ENCODE results near the gene RASA3. TPM values are rescaled to one million over a fixed set of nuclear protein-coding genes. Genes with fewer than 3 reads are reported as not detected.

Gene RASA3
- total and polyA plus RNA-seq, 2 of the 8 experiments (the other 6 are each of a cell fraction or from before 2014, with no cell fraction given) = 7.5 to 21.9 TPM

GRCh38 chr13:114035186-114035582 lies 97.2 kb downstream of the RASA3 start:
- H2AK5ac ChIP-seq (ENCODE audit: low read depth, low read length) = no peak overlapping the region
- no peak overlapping the region for H3K4me2 ChIP-seq (ENCODE audit: insufficient read depth in 1 of 2, low read depth in 2 of 2, low read length in 2 of 2)
- H3K4me3 ChIP-seq (ENCODE audit: extremely low read depth in 1 of 4, insufficient read depth in 2 of 4, low read depth in 3 of 4, low read length in 4 of 4) = no peak overlapping the region
- H4K5ac ChIP-seq (ENCODE audit: insufficient read length, low read depth, low read length) = no peak overlapping the region
- no peak overlapping the region for H3K9ac ChIP-seq (replicated peaks in 1 of 4; ENCODE audit: extremely low read depth in 1 of 4, low read depth in 3 of 4, low read length in 3 of 4)
- H3K79me2 ChIP-seq (ENCODE audit: control insufficient read depth in 1 of 2, insufficient read depth in 2 of 2, low read length in 2 of 2) = peaks cover 0 to 3% of the 10 kb centered on the region in 2 experiments; a peak in 1 of 4 replicates
- no peak overlapping the region for H2BK120ac ChIP-seq (replicated peaks; ENCODE audit: low read depth, low read length)
- H4K91ac ChIP-seq (replicated peaks; ENCODE audit: insufficient read length, low read length) = no peak overlapping the region
- no peak overlapping the region for H2BK15ac ChIP-seq (ENCODE audit: low read length)
- POLR2A ChIA-PET (ENCODE audit: partially characterized antibody) = interaction anchor here (1.3 kb wide), 1 partner anchor 11 kb away, joined by 3 read pairs; no protein-coding TSS in a partner anchor
- H2AFZ ChIP-seq (ENCODE audit: low read length) = no peak overlapping the region
- no peak for FAIRE-seq
- H2BK12ac ChIP-seq (ENCODE audit: low read depth, low read length) = no peak overlapping the region
- H3K56ac ChIP-seq (replicated peaks; ENCODE audit: insufficient read length, low read depth, low read length) = no peak overlapping the region
- no peak overlapping the region for H3K14ac ChIP-seq (ENCODE audit: insufficient read length)
- H3K27ac ChIP-seq (ENCODE audit: low read depth, low read length) = no peak overlapping the region
- H4K8ac ChIP-seq (ENCODE audit: extremely low read depth, insufficient read depth, low read length) = no peak overlapping the region
- H3K27me3 ChIP-seq (replicated peaks in 1 of 4; ENCODE audit: control insufficient read depth in 3 of 4, extremely low read depth in 1 of 4, insufficient read depth in 3 of 4, low read length in 3 of 4) = no peaks in the 10 kb centered on the region
- no peaks in the 10 kb centered on the region; the same call in 1 of the 2 replicates for H3K23me2 ChIP-seq (ENCODE audit: low read depth, low read length)
- H3K23ac ChIP-seq (ENCODE audit: insufficient read length) = no peak overlapping the region
- 88% methylated on average over 10 of the region's 10 CpGs; no CpG with 5 or more reads in 1 of the 2 experiments for WGBS, 2 experiments (ENCODE audit: extremely low coverage in 1 of 2, insufficient coverage in 1 of 2, insufficient read length in 1 of 2, insufficient replicate concordance in 2 of 2, low coverage in 1 of 2, low lambda C conversion rate in 2 of 2, missing lambda C conversion rate in 1 of 2)
- peaks cover 0 to 20% (median 11%) of the 10 kb centered on the region in 4 experiments; a peak in 6 of 7 replicates for H3K4me1 ChIP-seq (replicated peaks in 1 of 4; ENCODE audit: control insufficient read depth in 3 of 4, insufficient read depth in 4 of 4, low read length in 3 of 4)
- H2BK20ac ChIP-seq (ENCODE audit: low read length) = no peak overlapping the region
- DNase-seq (ENCODE audit: low read depth in 1 of 2, low spot score in 2 of 2) = no peak
- CTCF ChIA-PET (ENCODE audit: partially characterized antibody) = interaction anchor here (0.6 to 1.0 kb wide), 2 partner anchors 8 to 76 kb away, joined by 3 read pairs; no protein-coding TSS in a partner anchor
- peaks cover 0 to 7% of the 10 kb centered on the region in 2 experiments for H4K20me1 ChIP-seq (replicated peaks in 1 of 2; ENCODE audit: control insufficient read depth in 1 of 2, insufficient read depth in 2 of 2, low read length in 2 of 2)
- peaks cover 18% of the 10 kb centered on the region for H3K79me1 ChIP-seq (ENCODE audit: low read depth, low read length)
- no peak overlapping the region for H2BK5ac ChIP-seq (ENCODE audit: low read depth, low read length)
- peaks cover 0 to 5% of the 10 kb centered on the region in 2 experiments; a peak in 1 of 4 replicates for H3K9me3 ChIP-seq (ENCODE audit: insufficient read depth in 2 of 2, low read depth in 1 of 2, low read length in 1 of 2)
- no peaks in the 10 kb centered on the region for H3K36me3 ChIP-seq (ENCODE audit: control insufficient read depth in 2 of 4, insufficient read depth in 4 of 4, low read length in 3 of 4)
- no peak overlapping the region for H3K4ac ChIP-seq (replicated peaks; ENCODE audit: insufficient read length, low read depth, low read length)
- no peak overlapping the region for H3K18ac ChIP-seq (ENCODE audit: extremely low read depth, low read length)
- no peak for TF ChIP-seq BACH1 (IDR thresholded peaks at IDR 0.05; ENCODE audit: low read length)
- no peak for TF ChIP-seq POU5F1 (IDR thresholded peaks at IDR 0.05; ENCODE audit: low read depth, low read length)
